Activated CD4-positive, alpha-beta T cell treated with anti-CD3 and anti-CD28 coated beads for 48 hours (primary cell): ENCODE data around the gene UBE2S.
"Not testable (repeated sequence)": the region's sequence is repeated elsewhere in the genome, so short reads cannot be mapped to it uniquely, and the experiment has no call there.

Experiments
- DNase-seq: peaks from one replicate; pipeline ENCODE4 v3.0.0-alpha.2; 2020

The UBE2S gene

DNA sequence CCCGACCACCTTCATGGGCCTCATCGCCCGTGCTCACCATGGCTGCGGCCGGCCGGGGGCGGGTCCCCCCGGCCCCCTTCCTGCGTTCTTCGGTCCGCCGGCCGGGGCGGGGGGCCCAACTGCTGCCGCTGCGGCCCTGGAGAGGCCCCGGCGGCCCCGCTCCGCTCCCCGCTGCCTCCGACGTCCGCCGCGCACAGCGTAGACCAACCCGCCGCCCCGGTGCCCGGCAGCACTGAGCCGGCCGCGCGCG lies at the start of gene UBE2S:
TSS of gene UBE2S (minus strand) at position 239 of the 250 bp plus-strand sequence. CDS start at position 40, 199 bp downstream.
- not testable (repeated sequence) for DNase-seq

DNA sequence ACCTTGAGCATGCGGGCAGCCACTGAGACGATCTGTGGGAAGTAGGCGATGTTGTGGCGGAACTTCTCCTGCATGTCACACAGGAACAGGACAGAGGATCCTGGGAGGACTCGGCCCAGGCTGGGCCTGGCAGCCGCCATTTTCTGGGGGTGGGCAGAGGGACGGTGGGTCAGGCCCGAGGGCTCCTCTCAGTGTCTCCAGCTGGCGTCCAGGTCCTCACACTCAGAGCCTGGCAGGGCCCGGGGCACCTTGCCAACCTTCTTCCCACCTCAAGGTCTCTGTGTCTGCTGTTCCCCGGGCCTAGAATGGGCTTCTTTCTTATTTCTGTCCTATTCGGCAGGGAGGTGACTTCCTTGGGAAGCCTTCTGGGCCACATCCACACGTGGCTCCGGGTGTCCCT lies 48.8 kb upstream of the UBE2S start:
- DNase-seq, result no peak

DNA sequence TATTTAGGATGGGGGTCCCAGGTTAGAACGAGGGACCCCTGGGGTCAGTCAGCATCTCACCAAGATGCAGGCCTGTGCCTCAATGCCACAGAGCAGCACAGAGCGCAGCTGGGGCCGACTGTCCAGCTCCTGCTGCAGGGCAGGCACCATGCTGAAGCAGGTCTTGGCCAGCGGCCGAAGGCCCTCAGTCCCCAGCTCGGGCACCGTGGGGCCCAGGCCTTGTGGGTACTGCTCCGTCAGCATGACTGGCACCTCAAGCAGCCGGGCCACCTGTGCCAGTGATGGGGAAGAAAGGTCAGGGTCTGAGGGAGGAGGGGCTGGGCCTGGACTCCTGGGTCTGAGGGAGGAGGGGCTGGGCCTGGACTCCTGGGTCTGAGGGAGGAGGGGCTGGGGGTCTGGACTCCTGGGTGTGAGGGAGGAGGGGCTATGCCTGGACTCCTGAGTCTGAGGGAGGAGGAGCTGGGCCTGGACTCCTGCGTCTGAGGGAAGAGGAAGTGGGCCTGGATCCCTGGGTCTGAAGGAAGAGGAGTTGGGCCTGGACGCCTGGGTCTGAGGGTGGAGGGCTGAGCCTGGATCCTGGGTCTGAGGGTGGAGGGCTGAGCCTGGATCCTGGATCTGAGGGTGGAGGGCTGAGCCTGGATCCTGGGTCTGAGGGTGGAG lies 48.1 kb upstream of the UBE2S start:
- no peak for DNase-seq

DNA sequence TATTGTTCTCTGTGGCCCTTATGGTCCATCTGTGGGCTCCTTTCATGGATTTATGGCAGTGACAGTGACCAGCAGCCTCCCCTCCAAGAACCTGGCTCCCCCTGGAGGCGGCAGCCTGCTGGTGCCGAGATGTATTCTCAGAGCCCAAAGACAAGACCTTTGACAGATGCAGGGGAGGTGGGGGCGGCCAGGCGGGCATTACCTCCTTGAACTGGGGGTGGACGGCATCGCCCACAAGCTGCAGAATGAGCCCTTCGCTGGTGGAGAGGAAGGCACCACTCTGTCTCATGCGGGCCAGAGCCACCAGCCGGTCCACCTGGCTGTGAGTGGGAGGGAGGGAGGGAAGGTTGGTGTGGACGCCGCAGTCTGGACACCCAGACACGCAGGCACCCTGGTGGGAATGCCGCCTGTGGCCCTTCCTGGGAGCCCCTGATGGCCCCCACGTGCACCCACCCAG lies 47.2 kb upstream of the UBE2S start:
- DNase-seq, result peak; percentile 69

DNA sequence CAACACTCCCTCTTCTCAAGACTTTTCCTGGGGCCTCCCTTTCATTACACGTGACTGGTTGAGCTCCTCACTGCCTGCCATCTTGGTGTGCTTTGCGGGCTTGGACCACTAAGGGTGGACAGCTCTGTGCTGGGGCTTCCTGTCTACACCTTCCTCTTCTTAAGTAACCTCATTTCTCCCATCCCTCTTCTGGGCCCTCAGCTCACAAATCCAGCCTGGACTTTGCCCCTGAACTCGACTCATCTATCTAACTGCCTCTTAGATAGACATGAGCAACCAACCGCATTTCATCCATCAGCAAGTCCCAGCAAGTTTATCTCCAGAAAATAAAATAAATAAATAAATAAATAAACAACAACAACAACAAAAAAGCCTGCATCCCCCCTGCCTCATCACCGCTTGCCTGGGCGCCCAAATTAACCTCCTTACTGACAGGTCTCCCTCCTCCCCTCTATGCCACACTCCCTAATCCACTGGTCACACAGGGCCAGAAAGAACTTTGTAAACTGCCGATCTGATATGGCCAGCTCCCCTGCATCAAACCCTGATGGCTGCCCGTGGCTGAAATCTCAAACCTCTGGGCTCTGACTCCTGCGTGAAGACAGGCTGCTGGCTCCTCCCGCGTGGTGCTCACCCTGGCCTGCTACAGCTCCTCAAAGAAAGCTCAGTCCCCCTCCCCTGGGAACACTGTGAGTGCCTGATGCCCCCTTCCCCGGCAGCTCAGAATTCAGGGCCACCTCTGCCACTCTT lies 46.1 kb upstream of the UBE2S start:
- DNase-seq, result no peak

DNA sequence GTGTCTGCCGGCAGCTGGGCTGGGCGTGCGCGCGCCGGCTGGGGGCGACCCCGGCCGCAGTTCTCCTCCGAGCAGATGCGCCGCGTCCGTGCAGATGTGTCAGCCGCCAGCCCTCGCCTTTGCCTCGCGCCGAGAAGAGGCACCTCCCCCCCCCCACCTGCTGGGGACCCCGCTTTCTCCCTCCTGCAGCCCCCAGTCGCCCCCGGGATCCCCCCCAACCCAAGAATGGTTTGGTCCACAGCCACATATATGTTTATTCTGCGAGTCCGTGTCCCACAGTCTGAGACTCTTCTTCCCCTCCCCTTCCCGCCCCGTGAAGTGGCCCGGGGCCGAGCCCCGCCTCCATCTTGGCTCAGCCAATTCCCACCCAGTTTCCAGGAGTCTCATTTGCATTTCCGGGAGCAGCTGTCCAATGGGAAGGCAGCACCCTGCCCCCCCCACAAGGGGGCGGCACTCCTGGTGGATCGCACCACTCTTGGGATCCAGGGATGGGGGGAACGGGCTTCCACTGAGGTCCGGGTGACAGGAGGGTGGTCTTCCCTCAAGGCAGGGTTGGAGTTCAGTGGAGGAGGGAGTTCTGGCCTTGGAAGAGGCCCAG lies 45.3 kb upstream of the UBE2S start:
- DNase-seq, result peak; percentile 71

DNA sequence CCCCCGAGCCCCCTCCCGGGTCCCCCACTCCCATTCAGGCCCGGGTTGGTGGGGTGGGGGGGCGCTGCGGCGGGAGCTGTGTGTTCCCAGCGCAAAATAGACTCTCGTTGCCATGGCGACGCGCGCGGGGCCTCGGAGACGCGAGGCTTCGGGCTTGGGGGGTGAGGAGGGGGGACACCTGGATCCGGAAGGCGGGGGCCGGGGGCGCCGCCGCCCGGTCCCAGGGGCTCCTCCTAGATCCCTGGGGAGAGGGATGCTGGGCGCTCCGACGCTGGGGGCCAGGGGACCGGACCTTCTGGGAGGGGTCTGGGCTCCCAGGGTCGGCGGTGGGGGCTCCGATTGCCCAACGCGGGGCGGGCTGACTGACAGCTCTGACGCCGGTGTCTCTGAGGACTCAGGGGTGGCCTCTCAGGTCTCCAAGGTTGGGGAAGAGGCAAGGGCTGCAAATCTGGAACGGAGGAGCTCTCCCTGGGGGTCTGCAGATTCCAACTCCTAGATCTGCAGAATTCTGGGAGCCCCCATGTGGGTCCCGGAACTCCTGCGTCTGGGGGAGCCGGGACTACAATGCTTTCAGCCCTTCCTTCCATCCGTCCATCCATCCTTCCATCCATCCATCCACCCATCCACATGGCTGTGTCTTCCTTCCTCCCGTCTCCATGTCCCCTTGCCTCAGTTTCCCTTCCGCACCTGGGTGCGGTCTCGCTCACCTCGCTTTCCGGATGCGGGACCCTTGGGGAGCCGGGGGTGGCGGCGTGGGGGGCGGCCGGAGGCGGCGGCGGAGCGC lies 44.6 kb upstream of the UBE2S start:
- no peak for DNase-seq

DNA sequence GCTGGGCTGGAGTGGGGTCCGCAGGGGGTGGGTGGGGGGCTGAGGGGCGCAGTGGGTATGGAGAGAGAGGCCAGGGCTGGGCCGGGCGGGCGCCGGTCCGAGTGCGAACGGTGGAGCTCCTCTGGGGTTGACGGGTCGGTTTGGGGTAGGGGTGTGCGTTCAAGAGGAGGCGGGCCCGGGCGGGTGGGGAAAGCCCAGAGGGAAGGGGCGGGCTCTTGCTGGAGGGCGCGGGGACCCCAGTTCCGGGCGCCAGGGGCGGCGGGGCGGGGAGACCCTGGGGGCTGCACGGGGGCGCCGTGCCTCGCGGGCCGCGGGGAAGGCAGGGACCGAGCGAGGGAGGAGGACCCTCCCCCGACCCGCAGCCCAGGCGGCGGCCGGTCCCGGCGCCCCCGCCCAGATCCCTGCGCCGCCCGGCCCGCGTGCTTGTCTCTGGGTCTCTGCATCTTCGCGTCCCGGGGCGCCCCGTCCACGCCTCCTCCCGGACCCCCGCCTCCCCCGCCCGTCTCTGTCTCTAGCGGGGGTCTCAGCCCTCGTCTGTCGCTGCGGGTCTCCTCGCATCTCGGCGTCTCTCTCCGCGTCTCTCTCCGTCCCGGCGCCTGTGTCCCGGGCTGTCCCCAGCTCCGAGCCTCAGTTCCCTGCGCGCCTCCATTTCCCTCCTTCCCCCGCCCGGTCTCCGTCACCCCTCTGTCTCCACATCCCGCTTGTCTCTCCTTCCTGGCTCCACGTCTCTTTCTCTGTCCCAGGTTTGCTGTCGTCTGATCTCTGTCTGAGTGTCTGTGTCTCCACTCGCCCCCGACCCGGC lies 43.8 kb upstream of the UBE2S start:
- no peak for DNase-seq

DNA sequence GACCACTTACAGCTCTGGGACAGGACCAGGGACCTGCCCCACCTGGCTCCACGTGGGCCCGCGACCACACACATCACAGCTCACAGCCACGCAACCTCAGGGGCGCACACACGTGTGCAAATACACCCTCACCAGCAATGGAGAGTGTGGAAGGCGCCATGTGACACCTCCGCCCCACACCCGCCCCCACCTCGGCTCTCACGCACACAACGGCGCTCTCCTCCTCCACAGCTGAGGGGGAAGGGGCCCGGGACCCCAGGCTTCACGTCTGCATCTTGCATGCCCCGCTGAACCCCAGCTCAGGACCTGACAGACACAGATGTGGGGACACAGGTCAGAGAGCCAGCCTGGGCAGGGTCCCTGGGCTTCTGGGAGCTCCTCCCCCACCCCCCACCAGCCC lies 41.9 kb upstream of the UBE2S start:
- no peak for DNase-seq

DNA sequence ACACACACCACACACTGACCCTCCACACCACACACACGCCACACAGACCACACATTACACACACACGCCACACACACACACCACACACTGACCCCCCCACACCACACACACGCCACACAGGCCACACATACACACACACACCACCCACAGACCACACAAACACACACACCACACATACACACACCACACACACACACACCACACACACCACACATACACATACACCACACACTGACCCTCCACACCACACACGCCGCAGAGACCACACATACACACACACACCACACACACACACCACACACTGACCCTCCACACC lies 40.5 kb upstream of the UBE2S start:
- DNase-seq, result not testable (repeated sequence)

DNA sequence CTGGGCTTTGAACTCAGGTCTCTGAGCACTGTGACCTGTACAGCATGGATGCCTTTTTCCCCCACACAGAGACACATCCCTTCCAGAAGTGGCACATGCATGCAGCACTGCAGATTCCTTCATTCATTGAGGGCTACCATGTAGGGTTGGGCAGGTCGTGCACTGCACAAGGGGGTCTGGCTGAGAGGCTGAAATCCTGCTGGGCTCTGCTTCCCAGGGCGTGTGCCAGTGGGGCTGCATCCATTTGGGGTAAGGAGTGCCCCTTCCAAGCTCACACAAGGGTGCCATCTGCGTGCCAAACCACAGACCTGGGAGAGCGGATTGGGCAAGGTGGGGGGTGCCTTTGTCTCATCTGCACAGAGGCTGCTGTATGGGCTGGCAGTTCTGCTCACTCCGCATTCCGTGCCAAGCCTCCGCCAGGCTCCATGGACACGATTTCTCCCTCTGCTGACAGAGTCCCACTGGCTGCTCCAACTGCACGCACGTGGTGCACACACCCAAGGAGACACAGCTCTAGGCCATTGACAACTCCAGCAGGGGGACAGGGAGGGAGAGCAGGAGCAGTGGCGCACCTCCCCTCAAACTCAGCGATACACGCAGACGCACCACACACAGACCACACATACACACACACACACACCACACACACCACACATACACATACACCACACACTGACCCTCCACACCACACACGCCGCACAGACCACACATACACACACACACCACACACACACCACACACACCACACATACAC lies 40.0 kb upstream of the UBE2S start:
- DNase-seq, result no peak

DNA sequence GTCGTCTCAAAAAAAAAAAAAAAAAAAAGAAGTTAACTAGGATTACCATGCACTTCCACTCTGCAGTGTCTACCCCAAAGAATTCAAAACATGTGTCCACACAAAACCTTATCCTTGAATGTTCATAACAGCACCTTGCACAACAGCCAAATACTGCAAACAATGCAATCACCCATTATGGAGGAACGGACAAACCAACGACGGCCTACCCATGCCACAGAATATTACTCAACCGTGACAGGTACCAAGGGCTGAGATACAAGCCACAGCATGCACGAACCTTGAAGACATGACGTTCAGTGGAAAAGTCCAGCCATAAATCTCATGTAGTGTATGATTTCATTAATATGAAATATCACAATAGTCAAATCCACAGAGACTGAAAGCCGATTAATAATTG lies 38.5 kb upstream of the UBE2S start:
- no peak for DNase-seq

DNA sequence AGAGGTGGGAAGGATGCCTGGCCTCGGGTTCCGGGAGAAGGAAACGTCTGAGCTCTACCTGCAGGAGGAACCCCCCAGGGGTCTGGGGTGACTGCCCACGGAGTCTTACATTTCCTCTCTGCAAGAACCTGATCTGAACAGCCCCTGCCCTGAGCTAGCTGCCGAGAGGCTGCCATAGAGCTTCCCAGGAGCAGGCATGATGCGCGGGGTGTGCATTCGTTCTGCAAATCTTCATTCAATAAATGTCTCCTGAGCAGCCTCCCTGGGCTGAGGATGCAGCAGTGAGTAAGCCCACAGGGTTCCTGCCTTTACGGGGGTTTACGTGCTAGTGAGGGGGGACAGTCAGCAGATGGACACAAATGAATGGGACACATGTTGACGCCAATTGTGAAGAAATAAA lies 37.1 kb upstream of the UBE2S start:
- no peak for DNase-seq

DNA sequence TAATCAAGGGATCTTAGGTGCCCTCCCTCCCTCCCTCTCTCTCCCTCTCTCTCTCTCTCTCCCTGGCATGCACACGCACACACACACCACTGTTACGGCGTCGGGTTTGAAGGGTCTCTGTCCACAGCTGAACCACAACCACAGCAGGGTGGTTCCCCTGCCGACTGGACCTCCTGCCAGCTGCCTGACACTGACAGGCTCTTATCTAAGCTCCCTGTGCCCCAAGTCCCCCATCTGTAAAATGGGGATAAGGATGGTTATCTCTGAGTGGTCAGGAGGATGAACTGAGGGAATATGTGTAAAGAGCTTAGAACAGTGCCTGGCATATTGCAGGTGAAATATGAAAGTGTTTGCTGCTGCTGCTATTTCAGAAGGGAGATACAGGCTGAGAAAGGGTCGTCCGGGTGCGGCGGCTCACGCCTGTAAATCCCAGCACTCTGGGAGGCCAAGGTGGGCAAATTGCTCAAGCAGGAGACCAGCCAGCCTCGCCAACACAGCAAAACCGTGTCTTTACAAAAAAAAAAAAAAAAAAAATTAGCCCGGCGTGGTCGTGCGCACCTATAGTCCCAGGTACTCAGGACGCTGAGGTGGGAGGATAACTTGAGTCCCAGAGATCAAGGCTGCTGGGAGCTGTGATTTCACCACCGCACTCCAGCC lies 36.4 kb upstream of the UBE2S start:
- DNase-seq, result no peak

DNA sequence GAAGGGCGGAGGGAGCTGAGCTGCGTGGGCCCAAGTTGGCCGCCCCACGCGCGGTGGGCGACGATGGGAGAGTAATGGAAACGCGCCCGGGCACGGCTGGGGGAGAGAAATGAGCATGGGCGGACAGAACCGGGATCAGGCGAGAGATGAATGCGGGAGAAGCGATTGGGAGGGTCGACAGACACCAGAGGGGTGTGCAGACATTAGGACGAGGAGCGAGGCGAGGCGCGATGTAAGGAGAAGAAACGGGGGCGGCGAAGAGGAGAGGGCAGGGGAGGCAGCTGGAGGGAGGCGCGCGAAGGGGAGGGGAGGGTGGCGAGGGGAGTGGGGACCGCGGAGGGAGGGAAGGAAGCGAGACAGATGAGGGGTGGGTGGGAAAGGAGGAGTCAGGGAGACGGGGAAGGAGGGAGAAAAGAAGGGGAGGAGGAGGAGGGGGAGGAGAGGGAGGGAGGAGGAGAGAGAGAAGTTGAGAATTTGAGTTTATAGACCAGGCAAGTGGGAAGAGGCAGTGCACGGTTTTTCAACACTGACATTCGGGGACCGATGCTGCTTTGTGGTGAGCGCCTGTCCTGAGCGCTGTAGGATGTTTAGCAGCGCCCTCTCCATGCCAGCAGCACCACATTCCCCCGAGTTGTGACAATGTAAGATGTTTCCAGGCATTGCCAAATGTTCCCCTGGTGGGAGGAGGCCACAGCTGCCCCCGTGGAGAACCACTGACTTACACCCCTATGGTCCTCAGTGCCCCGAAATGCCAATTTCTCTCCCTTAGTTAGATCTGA lies 35.6 kb upstream of the UBE2S start, which contains the start of gene SHISA7:
TSS of gene SHISA7 (minus strand) at position 256 of the 779 bp plus-strand sequence. CDS start 437 bp downstream, outside the sequence.
- DNase-seq, result no peak

DNA sequence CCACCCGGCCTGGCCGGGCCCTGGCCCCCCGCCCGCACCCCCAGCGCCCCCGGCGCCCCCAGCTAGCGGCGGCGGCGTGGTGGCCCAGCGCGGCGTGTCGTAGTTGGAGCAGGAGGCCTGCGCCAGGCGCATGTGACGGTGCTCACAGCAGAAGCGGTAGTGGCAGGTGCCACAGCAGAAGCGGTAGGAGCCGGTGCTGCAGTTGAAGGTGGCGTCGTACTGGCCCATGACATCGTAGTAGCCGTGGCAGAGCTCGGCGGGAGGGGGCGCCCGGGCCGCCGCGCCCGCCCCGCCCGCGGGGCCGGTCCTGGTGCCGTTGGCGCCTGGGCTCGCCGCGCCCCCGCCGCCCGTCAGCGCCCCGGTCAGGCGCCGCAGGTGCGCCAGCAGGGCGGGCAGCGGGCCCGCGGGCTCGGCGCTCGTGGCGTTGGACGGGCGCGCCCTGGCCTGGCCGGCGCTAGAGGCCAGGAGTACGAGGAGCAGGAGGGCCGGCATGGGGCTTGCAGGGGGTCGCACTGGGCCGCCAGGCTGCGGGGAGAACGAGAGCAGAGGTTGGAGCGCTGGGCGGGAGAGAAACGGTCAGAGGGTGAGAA lies 34.9 kb upstream of the UBE2S start:
- no peak for DNase-seq

DNA sequence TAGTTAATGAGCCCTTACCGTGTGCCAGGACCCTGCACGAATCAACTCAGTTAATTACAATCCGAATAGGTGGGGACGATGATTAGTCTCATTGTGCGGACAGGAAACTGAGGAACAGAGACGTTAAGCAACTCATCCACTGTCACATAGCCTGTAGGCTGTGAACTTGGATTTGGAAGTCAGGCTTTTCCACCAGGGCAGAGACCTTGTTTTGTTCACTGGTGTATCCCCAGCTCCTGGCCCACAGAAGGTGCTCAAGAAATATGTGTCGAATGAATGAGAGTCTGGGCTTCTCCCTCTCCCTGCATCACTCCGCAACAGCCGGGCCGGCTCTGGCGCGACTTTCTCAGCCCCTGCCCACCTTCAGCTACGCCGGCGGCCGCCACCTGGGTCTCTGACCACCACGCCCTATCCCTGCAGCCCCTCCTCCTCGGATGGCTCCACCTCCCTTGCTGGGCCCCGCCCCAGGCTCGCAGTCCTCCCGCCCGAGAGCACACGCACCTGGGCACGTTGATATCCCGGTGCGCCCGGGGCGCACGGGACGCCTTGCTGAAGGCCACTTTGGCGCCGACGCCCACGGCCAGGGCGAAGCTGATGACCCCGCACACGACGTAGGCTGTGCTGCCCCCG lies 34.2 kb upstream of the UBE2S start:
- DNase-seq, result peak; percentile 50

DNA sequence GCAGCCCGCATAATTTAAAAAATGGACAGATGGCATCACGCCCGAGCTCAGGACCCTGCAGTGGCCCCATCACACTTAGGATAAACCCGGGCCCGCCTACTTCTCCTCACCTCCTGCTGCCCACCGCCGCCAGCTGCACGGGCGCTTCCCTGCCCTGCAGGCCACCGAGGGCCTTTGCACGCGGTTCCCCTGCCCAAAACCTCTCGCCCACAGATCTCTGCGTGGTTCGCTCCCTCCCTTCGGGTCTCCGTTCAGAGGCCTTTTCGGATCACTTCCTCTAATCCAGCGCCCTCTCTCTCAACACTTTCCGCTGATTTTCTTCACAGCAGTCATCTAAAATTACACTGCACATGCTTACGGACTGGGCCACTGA lies 33.7 kb upstream of the UBE2S start:
- no peak for DNase-seq

DNA sequence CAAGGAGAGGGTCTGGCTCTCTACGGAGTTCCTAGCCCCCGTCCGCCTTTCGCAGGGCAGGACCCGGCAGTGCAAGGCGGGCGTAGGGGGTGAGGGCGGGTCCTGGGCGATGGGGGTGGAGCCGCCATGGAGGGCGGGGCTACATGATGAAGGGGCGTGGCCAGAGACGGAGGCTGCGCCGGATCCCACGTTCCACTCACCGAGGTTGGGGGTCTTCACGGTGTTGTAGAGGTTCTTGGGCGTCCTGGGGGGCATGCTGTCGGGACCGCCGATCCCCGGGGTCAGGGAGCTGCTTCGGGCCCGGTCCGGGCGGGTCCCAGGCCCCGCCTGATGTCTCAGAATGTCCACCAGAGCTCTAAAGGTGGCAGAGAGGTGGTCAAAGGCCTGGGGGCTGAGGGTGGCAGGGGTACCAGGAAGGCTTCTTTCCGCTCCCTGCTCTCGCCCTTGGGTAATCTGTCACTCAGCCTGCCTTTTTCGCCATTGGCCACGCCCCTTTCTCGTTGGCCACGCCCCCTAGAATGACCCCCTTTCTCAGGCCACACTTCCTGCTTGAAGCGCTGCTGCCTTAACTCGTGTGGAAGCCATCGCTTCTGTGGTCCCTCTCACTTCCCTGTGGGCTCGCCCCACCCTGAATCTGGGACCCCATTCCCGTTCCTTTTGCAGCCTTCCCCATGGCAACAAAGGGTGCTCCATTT lies 33.0 kb upstream of the UBE2S start:
- DNase-seq, result peak; percentile 37
